Skeletal muscle cell (primary cell): Measurements from ENCODE around the gene SUSD3.

Experiments
- DNase-seq: peaks from one replicate; pipeline ENCODE4 v3.0.0-alpha.2; 2010; ENCODE audit warnings: low read depth
- H3K4me3 ChIP-seq: 2 replicates; pipeline ENCODE4 v1.5.1; 2011; ENCODE audit warnings: low read depth, mild to moderate bottlenecking, control low read depth, low read length, moderate library complexity

Gene SUSD3

GRCh38 chr9:93066978-93067603, 8.6 kb downstream of the SUSD3 start:
- no peak for DNase-seq
- H3K4me3 ChIP-seq, result no peak overlapping the region

DNA sequence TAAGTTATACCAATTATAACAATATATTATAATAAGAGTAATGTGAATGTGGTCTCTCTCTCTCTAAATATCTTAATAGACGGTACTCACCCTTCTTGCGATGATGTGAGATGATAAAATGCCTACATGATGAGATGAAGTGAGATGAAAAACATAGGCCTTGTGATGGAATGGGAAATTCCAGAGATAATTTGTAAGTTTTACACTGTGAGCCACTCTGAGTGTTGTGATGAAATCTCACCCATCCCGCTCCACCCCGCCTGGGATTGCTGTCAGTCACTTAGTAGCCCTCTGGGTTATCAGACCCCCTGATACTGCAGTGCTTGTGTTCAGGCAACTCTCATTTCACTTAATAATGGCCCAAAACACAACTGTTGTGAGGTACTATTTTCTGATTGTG, 10.5 kb downstream of the SUSD3 start:
- no peak for DNase-seq
- no peak overlapping the region for H3K4me3 ChIP-seq

DNA sequence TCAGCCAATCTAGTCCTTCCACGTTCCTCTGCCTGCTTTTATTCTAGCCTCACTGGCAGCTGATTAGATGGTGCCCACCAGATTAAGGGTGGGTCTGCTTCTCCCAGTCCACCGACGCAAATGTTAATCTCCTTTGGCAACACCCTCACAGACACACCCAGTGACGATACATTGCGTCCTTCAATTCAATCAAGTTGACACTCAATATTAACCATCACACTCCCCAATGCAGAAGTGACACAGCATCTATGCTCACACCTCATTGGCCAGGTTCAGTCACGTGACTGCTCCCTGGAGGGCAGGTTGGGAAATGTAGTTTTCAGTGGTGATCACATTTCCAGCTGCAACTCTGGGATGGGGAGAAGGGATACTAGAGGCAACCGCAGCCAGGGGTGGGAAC, 13.0 kb downstream of the SUSD3 start:
- no peak for DNase-seq
- H3K4me3 ChIP-seq, result no peak overlapping the region

GRCh38 chr9:93072383-93072795, 13.9 kb downstream of the SUSD3 start:
- no peak for DNase-seq
- no peak overlapping the region for H3K4me3 ChIP-seq

DNA sequence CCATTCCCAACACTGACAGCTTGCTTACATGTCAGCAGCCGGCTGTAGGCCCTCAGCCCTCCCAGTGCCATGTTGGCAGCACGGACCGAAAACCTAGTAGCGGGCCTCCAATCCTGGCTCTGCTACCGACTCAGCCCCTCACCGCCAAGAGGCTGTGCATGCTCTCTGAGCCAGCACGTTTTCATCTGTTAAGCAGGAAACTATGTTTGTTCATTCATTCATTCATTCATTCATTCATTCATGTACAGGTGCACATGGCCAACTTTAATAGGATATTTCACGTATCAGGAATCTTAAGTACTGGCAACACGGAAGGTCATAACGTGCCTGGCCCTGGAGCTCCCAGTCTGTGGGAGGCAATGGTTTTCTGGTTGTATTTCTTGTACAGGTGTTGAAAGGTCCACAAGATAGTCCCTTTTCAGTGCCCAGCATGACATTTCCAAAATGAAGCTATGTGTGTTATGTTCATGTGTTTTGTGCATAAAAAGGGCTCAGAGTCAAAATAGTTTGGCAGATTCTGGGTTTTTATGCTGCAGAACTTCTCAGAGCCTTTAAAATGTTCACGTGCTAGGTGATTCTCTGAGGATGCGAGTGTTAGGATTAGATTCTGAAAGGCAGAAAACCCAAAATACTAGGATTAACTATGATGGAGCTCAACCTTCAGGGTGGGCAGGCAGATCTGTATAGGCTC, 17.7 kb downstream of the SUSD3 start:
- DNase-seq, result no peak
- no peak overlapping the region for H3K4me3 ChIP-seq

DNA sequence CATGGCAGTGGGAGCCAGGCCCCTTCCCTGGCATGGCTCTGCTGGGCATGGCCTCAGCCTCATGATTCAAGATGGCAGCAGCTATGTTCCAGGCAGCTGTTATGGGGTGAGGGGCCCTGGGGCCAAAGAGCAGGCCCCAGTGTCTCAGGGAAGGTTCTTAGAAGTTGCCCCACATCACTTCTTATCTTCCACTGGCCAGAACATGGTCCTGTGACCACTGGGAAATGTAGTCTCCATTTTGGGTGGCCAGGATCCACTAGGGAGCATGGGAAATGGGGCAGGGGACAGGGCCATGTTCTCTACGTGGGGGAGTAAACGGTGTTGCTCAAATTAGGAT, 18.3 kb downstream of the SUSD3 start:
- H3K4me3 ChIP-seq, result no peak overlapping the region
- DNase-seq, result no peak

DNA sequence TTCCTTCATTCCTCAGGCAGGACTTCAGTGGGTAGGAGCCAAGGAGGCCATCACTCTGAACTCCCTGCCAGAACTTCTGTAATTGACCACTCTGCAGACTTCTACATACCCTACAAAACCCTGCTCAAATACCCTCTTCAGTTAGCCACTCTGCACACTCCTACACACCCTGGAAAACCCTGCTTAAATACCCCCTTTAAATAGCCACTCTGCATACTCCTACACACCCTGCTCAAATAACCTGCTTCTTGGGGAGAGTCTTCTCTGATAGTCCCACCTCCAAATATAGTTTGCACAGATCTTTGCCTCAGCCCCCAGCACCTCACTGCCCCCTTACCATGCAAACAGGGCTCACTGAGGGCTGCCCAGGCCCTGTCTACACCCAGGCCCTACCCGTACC, 18.9 kb downstream of the SUSD3 start:
- H3K4me3 ChIP-seq, result no peak overlapping the region
- DNase-seq, result no peak

GRCh38 chr9:93077811-93078210, 19.3 kb downstream of the SUSD3 start:
- DNase-seq, result no peak
- H3K4me3 ChIP-seq, result no peak overlapping the region

DNA sequence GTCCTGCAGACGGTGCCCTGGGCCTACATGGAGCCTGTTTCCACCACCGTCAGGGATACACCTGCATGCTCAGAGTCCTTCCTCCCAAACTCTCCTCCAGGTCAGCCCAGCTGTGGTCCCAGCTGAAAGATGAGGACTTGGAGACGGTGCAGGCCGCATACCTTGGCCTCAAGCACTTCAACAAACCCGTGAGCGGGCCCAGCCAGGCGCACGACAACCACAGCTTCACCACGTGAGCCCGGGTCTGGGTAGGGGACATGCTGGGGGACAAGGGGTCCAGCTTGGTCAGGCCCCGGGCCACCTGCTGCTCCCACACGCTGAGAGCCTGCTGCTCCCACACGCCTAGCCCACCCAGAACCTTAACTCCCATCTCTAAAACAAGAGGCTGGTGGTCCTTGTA, 20.9 kb downstream of the SUSD3 start:
- DNase-seq, result no peak
- H3K4me3 ChIP-seq, result no peak overlapping the region

- no peak overlapping the region for H3K4me3 ChIP-seq
- DNase-seq, result no peak
These were observed 21.9 kb downstream of the SUSD3 start for GRCh38 chr9:93080406-93080805.

- H3K4me3 ChIP-seq, result no peak overlapping the region
- no peak for DNase-seq
These were observed 22.6 kb downstream of the SUSD3 start for GRCh38 chr9:93081081-93081529.

- no peak overlapping the region for H3K4me3 ChIP-seq
- no peak for DNase-seq
These were observed 23.4 kb downstream of the SUSD3 start for GRCh38 chr9:93081931-93082330.

GRCh38 chr9:93082841-93083411, 24.4 kb downstream of the SUSD3 start:
- H3K4me3 ChIP-seq, result no peak overlapping the region
- DNase-seq, result no peak

DNA sequence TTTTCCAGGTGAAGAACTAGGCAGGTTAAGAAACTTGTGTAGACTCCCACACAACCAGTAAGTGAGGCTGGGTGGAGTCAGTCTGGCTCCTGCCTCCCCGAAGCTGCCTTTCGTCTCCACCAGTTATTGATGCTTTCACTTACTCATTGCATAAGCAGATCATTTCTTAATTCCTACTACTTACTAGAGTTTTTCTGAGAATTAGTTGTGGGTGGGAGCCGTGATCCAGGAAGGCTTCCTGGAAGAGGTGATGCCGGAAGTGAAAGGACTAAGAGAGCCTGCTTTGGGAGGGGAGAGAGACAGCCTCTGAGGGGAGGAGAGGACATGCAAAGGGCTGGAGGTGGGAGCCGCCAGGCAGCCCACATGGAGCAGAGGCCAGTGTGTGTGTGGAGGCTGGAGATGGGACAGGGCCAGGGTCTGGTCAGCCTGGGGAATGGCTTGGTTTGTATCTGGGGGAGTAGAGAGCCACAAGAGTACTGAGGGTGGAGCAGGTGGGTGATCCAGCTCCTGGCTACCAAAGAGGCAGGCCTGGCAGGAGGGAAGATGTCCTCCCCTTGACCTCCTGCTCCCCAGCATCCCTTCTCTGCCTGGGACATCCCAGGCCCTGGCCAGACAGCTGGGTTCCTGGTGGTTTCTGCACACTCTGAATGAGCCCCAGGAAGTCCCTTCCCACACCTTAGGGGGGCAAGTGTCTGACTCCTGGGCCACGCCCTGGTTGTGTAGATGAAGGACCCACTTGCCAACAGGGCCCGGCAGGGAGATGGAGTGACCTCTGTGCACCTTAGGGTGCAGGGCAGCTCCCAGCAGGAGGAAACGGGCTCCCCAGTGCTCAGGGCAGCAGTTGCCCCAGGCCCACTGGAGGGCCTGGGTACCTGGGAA, 25.3 kb downstream of the SUSD3 start:
- no peak overlapping the region for H3K4me3 ChIP-seq
- no peak for DNase-seq

GRCh38 chr9:93084471-93084881, 26.0 kb downstream of the SUSD3 start:
- no peak overlapping the region for H3K4me3 ChIP-seq
- no peak for DNase-seq

GRCh38 chr9:93085676-93086075, 27.2 kb downstream of the SUSD3 start:
- DNase-seq, result no peak

DNA sequence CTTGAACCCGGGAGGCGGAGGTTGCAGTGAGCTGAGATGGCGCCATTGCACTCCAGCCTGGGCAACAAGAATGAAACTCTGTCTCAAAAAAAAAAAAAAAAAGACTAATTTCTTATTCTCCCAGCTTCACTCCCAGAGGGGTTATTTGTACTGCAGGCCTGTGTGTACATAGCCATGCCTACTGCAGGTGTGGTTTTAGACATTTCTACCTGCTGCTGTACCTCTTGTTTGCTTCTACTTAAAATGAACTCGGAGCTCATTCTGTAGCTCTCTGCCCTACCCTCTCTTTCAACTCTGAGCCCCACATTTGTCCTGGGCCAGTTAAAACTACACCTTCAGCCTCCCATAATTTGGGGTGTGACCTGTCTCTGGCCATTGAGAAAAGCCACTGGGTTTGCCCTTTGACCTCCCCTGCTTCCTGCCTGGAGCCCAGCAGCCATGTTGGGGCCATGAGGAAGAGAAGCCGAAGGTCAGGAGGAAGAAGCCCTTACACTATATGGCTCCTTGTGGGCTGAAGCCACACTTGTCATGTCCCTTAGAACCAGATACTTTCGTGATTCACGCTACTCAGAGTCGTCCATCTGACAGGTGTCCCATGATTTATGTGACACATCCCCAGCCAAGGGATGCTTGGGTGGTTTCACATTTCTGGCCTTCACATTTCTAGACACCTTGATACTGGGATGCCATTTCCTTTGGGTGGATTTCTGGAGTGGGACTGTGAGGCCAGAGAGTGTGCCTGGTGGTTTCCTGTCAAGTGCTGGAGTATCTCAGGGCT, 28.1 kb downstream of the SUSD3 start:
- H3K4me3 ChIP-seq, result no peak overlapping the region
- DNase-seq, result no peak

More at GRCh38 chr9:93085676-93086075, 27.2 kb downstream of the SUSD3 start:
- H3K4me3 ChIP-seq, result no peak overlapping the region

DNA sequence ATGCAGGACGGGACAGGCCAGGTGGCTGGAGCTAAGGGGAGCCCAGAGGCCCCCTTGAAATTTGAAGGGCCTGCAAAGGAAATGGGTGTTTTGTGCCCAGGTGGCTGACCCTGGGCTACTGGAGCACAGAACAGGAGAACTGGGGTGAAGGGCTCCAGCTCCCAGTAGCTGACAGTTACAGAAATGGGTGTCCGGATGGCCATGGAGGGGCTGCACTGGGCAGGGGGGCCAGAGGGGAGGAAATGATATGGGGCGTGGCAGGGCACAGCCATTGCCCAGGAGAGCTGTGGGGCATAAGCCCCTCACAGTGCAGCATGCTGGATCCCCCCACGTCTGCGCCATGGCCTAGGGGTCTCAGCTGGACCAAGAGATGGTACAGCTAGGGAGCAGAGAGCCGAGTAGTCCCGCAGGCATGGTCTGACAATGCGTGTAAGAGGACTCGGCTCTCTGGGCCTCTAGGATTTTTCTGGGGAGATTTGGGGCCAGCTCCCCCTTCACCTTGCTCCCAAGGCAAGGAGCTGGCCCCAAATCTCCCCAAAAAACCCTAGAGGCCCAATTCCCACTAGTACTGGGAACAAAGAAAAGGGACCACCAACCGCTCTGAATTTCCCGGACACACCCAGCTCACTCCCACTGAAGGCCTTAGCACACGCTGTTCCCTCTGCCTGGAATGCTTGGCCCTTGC, 29.6 kb downstream of the SUSD3 start:
- no peak for DNase-seq
- H3K4me3 ChIP-seq, result no peak overlapping the region

DNA sequence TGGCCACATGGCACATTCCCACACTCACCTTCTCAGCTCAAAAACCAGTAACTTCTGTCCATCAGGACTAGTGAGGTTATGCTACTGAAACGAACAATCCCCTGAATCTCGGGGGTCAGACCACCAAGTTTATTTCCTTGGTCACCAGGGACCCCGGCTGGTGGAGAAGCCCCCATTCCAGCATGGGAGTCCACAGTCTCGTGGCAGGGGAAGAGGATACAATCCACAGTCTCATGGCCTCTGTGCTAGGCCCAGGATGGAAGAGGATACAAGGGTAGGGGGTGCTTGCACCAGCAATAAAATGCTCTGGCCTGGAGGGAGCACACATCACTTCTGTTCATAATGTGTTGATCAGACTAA, 30.1 kb downstream of the SUSD3 start:
- H3K4me3 ChIP-seq, result no peak overlapping the region
- no peak for DNase-seq
